Mammary epithelial cell (primary cell): ENCODE data around the gene KLHL20.

Experiments used
- CTCF ChIP-seq, 2 donors: IDR thresholded peaks in 1 of 2; conservative IDR thresholded peaks in 1 of 2; 2 replicates each; pipeline ENCODE4 v1.5.1; 2011 to 2012; ENCODE audit warnings: inconsistent platforms in 2 of 2, low read length in 2 of 2, mild to moderate bottlenecking in 2 of 2, control low read depth in 1 of 2, low read depth in 1 of 2; ENCODE audit not compliant: insufficient read depth in 1 of 2; ENCODE audit errors: extremely low read depth in 1 of 2
- EZH2 ChIP-seq: IDR thresholded peaks from 2 replicates; pipeline ENCODE4 v1.6.1; 2012; ENCODE audit warnings: low read length, inconsistent platforms, borderline replicate concordance

- no peak for TF ChIP-seq CTCF (conservative IDR thresholded peaks at IDR 0.05 in 1 of 2, IDR thresholded peaks at IDR 0.05 in 1 of 2; ENCODE audit: extremely low read depth in 1 of 2, insufficient read depth in 1 of 2, low read depth in 1 of 2, low read length in 2 of 2)
- no peak for TF ChIP-seq EZH2
Measured at GRCh38 chr1:173823781-173824314, 109.1 kb downstream of the KLHL20 start.
